Measurements from ENCODE around the gene NLRP1.

Gene NLRP1

DNA sequence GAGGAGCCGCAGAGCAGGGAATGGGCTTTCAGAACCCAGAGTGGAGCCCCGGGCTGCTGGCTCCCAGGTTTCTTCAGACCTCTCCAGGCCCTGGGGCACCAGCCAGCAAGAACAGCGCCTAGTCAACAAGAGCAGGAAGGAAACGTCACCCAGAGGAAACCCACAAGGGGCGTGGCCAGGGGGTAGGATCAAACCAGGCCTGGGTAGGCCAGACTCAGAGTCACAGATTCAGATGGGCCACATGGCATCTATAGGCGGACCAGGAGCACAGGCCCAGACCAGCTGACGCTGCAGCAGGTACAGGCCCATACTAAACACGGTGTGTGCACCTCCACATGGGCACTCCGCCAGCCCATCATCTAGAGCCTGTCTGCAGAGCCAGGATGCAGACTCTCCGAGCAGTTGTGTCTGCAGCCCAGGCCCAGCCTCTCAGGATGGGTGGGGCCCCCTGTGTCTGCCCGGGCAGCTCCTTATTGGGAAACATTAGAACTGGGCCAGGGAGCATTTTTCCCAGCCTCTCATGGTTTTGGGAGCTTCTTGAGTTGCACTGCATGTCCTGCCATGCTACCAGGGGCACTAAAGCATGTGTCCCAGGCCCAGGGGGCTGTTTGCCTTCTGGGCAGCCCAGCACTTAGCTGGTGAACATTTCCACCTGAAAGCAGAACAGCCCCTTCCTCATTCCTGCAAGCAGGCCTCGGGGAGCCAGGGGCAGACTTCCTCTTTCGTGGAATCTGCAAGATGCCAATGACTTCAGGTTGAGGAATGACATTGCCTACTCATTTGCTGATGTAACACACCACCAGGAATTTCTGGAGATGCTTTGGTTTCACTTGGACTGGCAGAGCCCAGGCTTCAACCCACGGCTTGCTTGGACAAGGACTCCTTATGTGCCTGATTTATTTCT lies at the start of gene NLRP1:
Gene NLRP1, minus strand, starts transcription at position 127 of the 904 bp plus-strand sequence. CDS start 552 bp downstream, outside the sequence.
- DNase-seq: peak; percentile 93

DNA sequence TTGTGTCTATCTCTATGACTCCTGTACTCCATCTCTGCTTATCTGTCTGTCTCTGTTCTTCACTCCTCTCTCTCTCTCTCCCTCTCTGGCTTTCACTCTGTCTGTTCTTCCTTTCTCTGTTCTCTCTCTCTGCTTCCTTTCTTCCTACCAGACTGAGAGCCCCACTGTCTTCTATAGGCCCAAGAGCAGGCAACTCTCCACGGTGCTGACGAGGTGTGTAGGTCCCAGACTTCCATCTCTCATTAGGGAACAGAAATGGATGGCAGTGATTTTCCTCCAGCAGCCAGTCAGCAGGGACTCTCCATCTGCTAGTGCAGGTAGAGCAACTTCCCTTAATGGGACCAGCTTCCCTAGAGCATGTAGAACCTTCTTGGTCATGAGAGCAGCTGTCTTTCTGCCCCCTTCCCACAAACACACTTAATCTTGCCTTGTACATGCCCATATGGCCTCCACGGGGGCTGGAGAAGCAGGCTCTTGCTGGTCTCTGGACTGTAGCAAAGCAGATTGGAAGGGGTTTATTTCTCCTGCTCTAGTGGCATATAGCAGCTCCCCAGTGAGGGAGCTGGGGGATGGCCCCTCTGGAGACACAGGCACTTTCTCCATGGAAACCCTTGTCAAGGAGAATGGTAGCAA lies 47.8 kb upstream of the NLRP1 start:
- DNase-seq: no peak

DNA sequence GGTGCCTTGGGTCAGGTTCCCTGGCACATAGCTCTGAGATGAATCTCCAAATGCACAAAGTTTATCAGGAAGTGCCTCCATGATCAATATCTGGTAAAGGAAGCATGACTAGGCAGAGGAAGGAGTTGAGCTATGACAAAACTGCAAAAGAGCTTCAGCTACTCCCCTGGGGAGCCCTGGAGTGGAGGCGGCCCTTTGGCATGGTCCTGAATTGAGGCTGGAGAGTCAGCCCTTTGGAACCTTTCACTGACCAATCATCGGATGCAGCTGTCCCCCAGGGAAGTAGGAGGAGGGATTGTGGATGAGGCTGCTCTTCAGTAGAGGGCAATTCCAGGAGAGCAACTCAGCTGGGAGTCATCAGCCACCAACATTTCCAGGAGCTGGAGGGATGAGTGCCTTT lies 46.1 kb upstream of the NLRP1 start:
- no peak for DNase-seq

DNA sequence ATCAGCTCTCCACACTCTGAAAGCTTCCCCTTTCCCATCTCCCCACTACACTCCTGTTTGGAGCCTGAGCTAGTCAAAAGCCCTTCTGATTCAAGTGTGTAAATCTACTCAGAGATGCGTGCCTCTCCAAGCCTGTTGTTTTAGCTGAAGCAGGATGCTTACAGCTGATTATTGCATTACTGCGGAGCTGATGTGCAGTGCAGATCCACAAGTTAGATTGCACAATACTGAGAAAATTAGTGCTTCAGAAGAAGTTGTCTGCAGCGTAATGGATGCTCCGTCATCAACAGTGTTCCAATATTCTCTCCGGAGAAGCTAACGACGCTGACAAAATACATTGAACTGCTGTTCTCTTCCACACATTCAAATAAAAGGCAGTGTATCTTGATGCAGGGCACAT lies 44.8 kb upstream of the NLRP1 start:
- no peak for DNase-seq

DNA sequence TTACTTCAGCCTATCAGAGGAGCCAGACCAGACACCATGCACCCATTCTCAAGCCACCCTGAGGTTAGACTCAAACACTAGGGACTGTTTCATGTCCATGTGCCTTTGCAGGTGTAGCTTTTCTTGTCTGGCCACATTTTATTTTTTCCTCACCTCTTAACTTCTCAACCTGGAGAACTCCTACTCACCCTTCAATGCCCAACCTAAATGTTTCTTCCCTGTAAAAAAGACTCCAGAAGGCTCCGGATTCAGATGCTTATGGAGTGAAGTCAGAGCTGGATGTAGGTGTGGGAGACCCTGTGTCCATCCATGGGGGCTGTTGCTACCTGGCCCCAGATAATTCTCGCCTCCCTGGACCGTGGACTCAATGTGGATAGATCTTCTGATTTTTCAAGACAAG lies 44.0 kb upstream of the NLRP1 start:
- DNase-seq: no peak

DNA sequence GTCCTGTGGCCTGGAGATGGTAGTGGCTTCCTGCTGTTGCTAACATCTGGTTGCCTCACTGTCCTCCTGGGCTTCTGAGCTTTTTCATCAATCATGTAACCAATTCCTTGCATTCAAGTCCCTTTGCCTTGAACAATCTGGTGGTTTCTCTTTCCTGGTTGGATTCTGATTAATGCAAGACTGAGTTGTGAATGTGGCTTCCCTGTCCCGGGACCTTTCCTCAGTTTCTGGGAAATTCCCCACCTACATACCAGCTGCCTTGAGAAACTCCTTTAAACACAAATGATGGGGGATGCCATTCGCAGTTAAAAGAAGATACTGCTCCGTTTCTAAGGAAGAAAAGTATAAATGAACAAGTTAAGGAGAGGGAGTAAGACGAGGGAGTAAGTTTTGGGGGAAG lies 39.9 kb upstream of the NLRP1 start:
- no peak for DNase-seq

DNA sequence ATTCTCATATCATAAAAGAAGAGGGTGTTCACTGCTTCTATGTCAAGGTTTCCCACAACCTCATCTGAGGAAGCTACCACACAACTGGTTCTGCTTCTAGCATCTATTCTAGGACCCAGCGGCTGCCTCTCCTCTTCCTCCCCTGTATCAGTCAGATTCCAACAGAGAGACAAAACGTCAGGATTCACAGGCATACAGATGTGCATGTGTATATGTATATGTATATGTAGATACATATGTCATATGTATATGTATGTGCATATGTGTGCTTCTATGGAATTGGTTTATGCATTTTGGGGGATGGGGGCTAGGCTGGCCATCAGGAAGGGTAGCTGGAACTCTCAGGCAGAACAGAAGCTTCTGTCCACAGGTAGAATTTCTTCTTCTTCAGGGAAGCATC lies 37.4 kb upstream of the NLRP1 start:
- DNase-seq: no peak

DNA sequence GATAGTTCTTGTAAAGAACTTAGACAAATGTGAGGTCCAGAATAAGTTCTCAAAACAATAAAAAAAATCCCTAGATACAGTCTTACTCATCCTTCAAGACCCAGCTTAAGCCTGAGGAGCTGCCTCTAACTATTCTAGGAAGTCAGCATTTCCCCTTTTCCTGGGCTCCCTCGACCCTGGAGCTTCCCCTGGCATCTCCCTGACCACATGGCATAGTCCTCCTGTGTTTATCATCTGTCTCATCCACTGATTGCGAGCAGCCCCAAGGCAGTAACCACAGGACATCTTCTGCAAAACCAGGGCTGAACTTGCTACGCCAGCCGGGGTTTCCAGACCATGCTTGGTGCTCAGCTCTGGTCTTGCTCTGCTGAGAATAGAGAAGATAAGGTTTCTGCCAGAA lies 36.7 kb upstream of the NLRP1 start:
- DNase-seq: no peak

DNA sequence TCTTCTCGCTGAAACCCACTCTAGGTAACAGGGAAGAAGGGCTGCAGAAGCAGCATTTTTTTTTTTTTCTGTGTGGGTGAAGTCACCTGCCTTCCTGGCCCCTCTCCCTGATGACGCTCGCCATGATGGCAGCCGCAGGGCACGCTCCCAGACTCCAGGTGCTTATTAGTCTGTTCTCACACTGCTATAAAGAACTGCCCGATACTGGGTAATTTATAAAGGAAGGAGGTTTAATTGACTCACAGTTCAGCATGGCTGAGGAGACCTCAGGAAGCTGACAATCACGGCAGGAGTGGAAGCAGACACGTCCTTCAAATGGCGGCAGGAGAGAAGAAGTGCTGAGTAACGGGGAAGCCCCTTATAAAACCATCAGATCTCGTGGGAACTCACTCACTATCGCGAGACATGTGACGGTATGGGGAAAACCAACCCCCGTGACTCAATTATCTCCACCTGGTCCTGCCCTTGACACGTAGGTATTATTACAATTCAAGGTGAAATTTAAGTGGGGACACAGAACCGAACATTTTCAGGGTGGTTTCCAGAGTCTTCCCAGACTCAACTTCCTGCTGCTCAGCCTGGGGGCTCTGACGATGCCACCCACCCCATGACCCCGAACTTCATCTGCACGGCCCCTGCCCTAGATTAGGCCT lies 34.9 kb upstream of the NLRP1 start:
- no peak for DNase-seq

DNA sequence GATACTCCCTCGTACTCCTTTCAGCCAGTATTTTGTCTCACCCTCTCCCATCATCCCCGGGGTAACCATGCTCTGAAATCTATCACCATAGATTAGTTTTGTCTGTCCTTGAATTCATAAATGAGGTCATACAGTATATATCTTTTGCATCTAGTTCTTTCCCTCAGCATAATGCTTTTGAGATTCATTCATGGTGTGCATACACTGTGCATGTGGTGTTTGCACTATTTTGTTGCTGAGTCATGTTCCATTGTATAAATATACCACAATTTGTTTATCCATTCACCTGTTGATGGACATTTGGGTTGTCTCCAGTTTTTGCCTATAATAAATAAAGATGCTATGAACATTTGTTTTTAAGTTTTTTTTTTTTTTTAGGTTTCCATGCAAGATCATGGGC lies 34.2 kb upstream of the NLRP1 start:
- no peak for DNase-seq

DNA sequence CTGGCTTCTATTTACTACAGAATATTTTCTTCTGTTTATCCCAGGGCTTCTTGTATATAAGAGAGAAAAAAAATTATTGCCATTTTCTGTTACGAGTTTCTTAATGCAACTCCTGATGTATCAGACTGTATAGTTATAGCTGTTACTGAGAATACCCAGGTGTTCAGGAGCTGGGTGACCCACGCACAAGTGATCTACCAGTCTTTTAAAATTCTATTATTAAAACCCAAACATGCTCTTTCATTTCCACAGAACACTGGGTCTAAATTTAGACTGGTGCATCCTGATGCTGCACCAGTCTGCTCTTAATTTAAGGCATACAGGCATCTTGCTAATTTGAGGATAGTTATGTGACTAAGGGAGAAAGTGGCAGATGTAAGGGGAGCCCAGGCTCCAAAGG lies 31.2 kb upstream of the NLRP1 start:
- no peak for DNase-seq

DNA sequence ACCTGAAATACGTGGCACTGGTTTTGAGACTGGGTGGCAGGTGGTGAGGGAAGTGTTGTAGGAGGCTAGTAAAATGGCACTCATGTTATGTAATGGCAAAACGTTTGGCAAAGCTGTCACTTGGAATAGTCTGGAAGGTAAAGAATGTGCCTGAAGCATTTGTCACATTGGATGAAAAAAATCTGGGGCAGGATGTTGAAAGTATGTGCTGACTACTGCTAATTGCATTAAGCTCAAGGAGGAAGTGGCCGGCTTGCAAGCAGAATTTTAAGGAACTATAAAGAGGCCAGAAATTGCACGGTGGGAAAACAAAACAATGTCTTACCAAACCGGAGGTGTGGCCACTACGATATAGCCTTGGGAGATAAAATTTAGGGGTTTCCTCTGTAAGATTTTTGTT lies 26.6 kb upstream of the NLRP1 start:
- no peak for DNase-seq

DNA sequence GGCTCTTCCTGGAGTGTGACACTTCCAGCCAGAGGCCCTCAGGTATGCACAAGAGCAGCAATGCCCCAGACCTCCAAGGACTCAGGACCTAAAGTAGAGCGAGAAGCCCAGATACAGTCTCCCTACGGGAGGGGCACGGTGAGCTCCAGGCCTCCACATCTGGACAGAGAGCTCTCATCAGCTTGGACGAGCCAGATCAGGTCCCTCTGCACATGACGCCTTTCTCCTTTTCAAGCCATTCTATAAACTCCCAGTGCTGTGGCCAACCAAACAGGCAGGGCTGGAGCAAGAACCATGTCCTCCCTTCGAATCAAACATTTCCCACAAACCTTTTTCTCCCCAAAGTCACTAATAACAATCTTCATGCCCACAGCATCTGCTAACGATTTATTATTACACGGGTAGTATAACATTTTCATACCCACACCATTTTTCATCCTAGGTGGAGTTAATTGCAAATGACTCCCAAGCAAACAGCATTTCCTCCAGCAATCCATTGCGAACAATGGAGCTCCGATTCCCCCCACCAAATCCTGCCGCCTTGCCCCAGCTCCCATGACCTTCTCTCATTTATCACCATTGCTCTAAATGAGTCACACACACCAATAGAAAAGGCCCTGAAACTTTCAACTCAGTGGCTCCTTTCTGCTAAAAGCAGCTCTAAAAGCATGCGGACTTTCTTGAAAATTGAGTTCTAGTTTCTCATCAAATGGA lies 24.2 kb upstream of the NLRP1 start:
- DNase-seq: no peak

DNA sequence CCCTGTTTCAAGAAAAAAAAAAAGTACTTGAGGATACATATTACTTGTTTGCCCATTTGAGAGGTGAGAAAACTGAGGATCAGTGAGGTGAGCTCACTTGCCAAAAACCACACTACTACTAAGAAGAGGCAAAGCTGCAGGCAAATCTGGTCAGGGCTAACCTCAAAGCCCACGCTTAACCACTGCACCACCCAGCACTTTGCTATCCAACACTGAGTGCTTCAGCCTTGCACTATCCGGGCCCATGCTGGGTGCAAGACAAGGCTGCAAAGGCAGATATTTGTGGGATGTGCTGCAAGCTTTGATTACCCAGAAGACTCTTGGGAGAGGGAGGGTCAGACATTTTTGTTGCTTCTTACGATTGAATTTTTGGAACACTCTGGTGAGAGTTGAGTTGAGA lies 23.6 kb upstream of the NLRP1 start:
- no peak for DNase-seq

DNA sequence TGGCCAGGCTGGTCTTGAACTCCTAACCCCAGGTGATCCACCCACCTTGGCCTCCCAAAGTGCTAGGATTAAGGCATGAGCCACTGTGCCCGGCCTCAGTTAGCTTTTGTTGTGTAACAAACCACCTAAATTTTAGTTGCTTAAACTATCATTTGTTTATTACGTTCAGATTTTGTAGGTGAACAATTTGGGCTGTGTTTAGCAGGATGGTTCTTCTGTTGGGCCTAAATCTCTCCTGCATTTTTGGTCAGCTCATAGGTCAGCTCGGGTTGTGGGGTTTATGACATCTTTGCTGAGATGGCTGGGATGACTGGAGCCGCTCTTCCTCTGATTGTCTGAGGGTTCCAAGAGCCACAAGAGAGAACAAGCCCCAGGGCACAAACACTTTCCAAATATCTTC lies 21.1 kb upstream of the NLRP1 start:
- no peak for DNase-seq

DNA sequence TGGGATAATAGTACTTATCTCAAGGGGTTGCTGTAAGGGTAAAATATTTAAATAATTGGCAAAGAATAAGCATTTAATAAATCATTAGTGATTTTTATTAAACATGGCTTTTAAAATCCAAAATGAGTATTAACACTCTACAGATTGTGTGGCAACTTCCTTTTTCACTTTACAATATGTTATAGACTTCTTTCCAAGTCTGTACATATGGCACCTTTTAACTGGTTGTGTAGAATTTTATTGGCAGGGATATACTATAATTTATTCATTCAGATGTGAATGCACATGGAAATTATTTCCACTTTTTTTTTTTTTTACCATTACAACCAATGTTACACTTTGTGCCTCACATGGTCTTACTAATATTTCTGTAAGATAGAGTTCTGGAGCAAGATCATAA lies 15.7 kb upstream of the NLRP1 start:
- no peak for DNase-seq

DNA sequence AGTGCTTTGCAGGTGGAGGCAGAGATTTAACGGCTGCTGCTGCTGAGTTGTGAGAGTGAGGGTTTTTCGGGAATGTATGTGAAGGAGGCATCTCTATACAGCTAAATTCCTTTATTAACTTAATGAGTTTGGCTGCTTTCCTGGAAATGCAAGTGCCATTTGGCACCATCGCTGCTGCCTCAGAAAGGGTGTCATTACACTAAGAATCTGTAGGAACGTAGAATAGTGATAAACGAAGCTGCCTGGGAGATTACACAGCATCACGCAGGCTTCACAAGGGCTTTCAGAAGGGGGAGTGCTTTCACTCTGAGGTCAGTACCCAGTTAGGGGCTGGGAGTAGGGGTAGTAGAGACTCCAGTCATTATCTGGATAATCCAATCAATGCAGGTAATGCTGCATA lies 14.1 kb upstream of the NLRP1 start:
- no peak for DNase-seq

DNA sequence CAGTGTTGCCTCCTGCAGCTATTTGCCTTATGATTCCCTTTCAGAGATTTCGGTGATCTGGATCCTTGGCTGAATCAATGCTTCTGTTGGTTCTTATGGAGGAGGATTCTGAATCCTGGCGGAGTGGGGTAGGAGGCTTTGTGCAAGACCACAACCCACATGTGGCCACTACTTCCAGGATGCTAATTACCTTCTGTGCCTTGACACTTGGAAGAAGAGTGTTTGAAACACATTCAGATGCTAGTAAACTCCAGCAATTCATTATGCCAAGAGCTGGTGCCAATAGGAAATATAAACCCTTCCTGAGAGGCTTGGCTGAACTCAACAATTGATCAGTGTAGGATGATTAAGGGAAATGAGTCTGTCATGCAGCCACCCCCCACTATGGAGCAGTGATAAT lies 12.1 kb upstream of the NLRP1 start:
- DNase-seq: no peak

DNA sequence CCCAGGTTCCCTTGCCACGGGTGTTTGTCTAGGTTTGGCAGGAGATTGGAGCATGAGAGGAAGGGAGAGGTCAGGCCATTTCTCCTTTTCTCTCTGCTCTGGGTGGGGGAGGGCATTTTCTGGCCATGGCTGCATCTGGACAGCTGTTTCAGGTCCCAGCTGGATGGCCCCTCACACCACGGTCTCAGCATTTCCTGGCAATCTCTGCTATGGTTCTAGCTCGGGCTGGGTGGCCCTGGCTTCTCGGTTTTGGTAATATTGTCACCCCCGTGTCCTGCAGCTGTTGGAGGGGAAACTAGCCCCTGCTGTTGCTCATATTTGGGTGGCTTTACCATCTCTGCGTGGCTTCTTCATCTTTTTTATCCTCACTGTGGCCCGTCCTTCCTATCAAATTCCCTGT lies 11.5 kb upstream of the NLRP1 start:
- DNase-seq: no peak

DNA sequence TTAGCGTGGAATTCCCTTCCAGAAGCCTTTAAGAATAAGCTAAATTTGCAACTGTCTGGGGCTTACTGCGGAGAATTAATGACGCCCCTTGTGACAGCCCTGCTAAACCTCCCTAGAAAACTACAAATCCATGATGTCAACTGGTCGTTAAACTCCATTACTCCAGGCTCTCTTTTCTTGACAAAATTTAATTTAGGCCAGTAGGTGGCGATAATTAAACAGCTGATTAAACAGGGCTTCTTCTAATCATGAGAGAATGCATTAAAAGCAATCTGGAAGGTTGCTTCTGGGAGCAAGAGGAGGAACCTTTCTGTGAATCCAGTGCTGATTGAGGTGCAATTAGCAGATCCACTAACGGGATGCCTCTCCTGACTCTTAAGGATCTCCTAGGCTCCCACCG lies 8.1 kb upstream of the NLRP1 start:
- no peak for DNase-seq

DNA sequence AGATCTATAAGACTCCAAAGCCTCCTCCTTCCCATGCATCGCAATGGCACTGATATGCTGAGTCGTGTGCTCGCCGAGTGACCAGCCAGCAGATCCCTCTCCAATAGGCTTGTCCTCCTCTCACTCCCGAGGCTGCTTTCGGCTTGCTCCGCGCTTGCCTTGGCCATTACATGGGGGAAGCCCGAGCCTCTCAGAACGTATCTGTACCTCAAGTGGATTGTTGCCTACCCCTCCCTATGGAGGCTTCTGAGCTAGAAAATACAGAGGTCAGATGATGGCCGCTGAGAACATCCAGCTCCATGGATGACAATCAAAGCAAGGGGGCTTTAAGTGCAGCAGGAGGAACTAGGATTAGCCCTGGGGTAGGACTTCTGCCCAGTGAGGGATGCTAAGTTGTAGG lies 7.7 kb upstream of the NLRP1 start:
- no peak for DNase-seq

DNA sequence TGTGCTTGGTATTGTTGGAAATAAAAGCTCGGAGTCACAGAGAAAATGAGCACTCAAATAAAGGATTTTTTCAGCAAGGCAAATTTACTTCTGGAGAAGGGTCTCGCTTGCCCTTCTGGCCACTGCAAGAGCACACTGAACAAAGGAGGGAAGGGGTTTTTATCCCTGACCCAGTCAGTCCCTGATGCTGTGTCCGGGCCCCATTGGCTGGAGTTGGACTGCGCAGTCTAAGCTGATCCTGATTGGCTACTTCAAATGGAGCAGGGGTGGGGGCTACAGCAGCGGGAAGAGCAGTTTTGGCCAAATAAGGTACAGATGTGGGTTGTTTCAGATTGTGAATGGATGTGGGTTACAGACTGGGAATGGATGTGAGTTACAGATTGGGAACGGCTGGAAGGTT lies 4.3 kb upstream of the NLRP1 start:
- DNase-seq: no peak

DNA sequence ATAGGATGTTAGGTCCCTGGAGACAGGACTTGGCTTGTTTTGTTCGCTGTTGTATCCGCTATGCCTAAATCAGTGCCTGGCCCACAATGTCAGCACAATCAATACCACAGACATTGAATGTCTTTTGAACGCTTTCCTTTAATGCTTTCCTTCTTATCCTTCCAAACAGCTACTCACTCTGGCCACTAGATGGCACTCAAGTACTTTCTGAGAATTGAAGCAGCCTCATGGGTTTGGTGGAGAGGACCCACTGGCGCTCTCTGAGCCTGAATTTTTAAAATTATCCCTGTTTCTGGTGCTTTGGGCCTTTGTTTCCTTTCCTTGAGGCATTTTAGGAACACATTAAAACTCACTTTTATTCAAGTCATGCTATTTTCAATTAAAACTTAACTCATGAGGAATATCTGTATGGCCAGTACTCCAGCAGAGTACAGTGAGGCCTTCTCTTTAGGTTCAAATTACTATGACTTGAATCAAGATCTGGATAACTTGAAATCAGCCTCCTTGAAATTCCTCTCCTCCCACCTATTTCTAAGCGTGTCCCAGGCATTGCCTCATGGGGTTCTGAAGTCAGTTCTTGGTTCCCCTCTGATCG lies 3.2 kb upstream of the NLRP1 start:
- peak; percentile 47 for DNase-seq
